Tibial nerve (tissue), 4 donors: ENCODE measurements around the gene SDK2. TPM values are rescaled to one million over a fixed set of nuclear protein-coding genes. Genes with fewer than 3 reads are reported as not detected.
A peak's percentile ranks its signal among the peaks of the same experiment; 100 is the strongest.

Source experiments
- DNase-seq, 2 donors: peaks; one replicate each; pipeline ENCODE4 v3.0.0-alpha.2; 2019; ENCODE audit warnings: low spot score in 2 of 2
- H3K27ac ChIP-seq, 4 donors: fragments of 200-600 bp; sonication (generic) in 3 of 4; one replicate each; pipeline ENCODE4 v1.5.1; 2017 to 2019; ENCODE audit warnings: mild to moderate bottlenecking in 1 of 4
- H3K27me3 ChIP-seq, 2 donors: fragments of 200-600 bp; sonication (generic) in 1 of 2; one replicate each; pipeline versions ENCODE4 v1.5.1 to v1.6.0; 2017 to 2019
- H3K36me3 ChIP-seq, 3 donors: fragments of 200-600 bp; sonication (generic); one replicate each; pipeline ENCODE4 v1.5.1; 2018 to 2019
- H3K4me1 ChIP-seq, 4 donors: fragments of 200-600 bp; sonication (generic) in 3 of 4; one replicate each; pipeline ENCODE4 v1.5.1; 2017 to 2019
- H3K4me3 ChIP-seq, 4 donors: fragments of 200-600 bp; sonication (generic) in 3 of 4; one replicate each; pipeline ENCODE4 v1.5.1; 2017 to 2019; ENCODE audit warnings: mild to moderate bottlenecking in 1 of 4, moderate library complexity in 1 of 4
- H3K9me3 ChIP-seq, 4 donors: fragments of 200-600 bp; sonication (generic) in 3 of 4; one replicate each; pipeline ENCODE4 v1.5.1; 2017 to 2019
- CTCF ChIP-seq, 5 experiments: fragments of 200-600 bp in 3 of 5; fragments of 450-650 bp in 2 of 5; sonication (generic) in 3 of 5; IDR thresholded peaks; one replicate each; pipeline ENCODE4 v1.5.1; 2016 to 2019; ENCODE audit warnings: antibody characterized with exemption in 5 of 5, mild to moderate bottlenecking in 3 of 5, moderate library complexity in 2 of 5
- EP300 ChIP-seq, 2 donors: sonication (generic); formaldehyde crosslinking; IDR thresholded peaks; one replicate each; pipeline ENCODE4 v1.6.1; 2017; ENCODE audit warnings: antibody characterized with exemption in 2 of 2, mild to moderate bottlenecking in 1 of 2
- POLR2A ChIP-seq, 2 donors: fragments of 450-650 bp; IDR thresholded peaks; one replicate each; pipeline ENCODE4 v1.6.1; 2017; ENCODE audit warnings: antibody characterized with exemption in 2 of 2, mild to moderate bottlenecking in 2 of 2, moderate library complexity in 2 of 2
- WGBS, 2 donors: methylation state at CpG; one replicate each; pipeline ENCODE4 v1.1.5; 2018; 5-methylcytosine and 5-hydroxymethylcytosine counted together
- total RNA-seq, 4 donors: library from RNA; depleted of rRNA; stranded (reverse); fragments of >200 nt; gene quantifications; one replicate each; pipeline ENCODE4 v1.1.0, GENCODE V29; 2016

Gene SDK2
- total RNA-seq, 4 donors from 2014 or later, result 3.1 to 6.3 (median 4.6) TPM

- peak overlapping the region in 1 of 4 donors; percentile 20 for H3K27ac ChIP-seq
- H3K4me1 ChIP-seq, result peaks cover 0 to 10% (median 2%) of the 10 kb centered on the region in 4 donors
- TF ChIP-seq EP300 (IDR thresholded peaks at IDR 0.05) (no peak), POLR2A (IDR thresholded peaks at IDR 0.05) (no peak), CTCF (IDR thresholded peaks at IDR 0.05) (no peak)
- WGBS, 2 donors, result 47 to 54% methylated on average over 3 of the region's 3 CpGs
- no peaks in the 10 kb centered on the region for H3K36me3 ChIP-seq
- no peak for DNase-seq
- peaks cover 0 to 11% (median 0%) of the 10 kb centered on the region in 4 donors for H3K9me3 ChIP-seq
- H3K27me3 ChIP-seq, result no peaks in the 10 kb centered on the region
- no peak overlapping the region for H3K4me3 ChIP-seq
These were observed 20.4 kb downstream of the SDK2 start for GRCh38 chr17:73623818-73624217.

GRCh38 chr17:73623247-73623646 is 21.0 kb downstream of the SDK2 start:
- Histone ChIP-seq H3K4me3 (no peak overlapping the region), H3K4me1 (peaks cover 0 to 8% (median 2%) of the 10 kb centered on the region in 4 donors), H3K9me3 (peaks cover 0 to 11% (median 0%) of the 10 kb centered on the region in 4 donors), H3K27ac (peak overlapping the region in 1 of 4 donors; percentile 20), H3K27me3 (no peaks in the 10 kb centered on the region), H3K36me3 (no peaks in the 10 kb centered on the region)
- TF ChIP-seq CTCF (IDR thresholded peaks at IDR 0.05) (no peak), EP300 (IDR thresholded peaks at IDR 0.05) (no peak), POLR2A (IDR thresholded peaks at IDR 0.05) (no peak)
- no peak for DNase-seq
- 64 to 83% methylated on average over 2 of the region's 2 CpGs for WGBS, 2 donors

- no peaks in the 10 kb centered on the region for H3K36me3 ChIP-seq
- H3K4me3 ChIP-seq, result no peak overlapping the region
- peaks cover 0 to 9% (median 2%) of the 10 kb centered on the region in 4 donors for H3K4me1 ChIP-seq
- H3K27ac ChIP-seq, result no peak overlapping the region
- H3K27me3 ChIP-seq, result no peaks in the 10 kb centered on the region
- H3K9me3 ChIP-seq, result peaks cover 0 to 11% (median 0%) of the 10 kb centered on the region in 4 donors
- TF ChIP-seq POLR2A (IDR thresholded peaks at IDR 0.05), result no peak
- TF ChIP-seq CTCF (IDR thresholded peaks at IDR 0.05), result no peak
- 88 to 96% methylated on average over 3 of the region's 3 CpGs for WGBS, 2 donors
- DNase-seq, result no peak
These were observed 21.9 kb downstream of the SDK2 start for GRCh38 chr17:73622381-73622780.

GRCh38 chr17:73621685-73622084 is 22.6 kb downstream of the SDK2 start:
- DNase-seq, result no peak
- H3K9me3 ChIP-seq, result peaks cover 0 to 11% (median 0%) of the 10 kb centered on the region in 4 donors
- H3K27ac ChIP-seq, result no peak overlapping the region
- H3K4me1 ChIP-seq, result peaks cover 0 to 13% (median 3%) of the 10 kb centered on the region in 4 donors
- no peak overlapping the region for H3K4me3 ChIP-seq
- no peaks in the 10 kb centered on the region for H3K36me3 ChIP-seq
- WGBS, 2 donors, result 92 to 93% methylated on average over 2 of the region's 2 CpGs
- TF ChIP-seq EP300 (IDR thresholded peaks at IDR 0.05) (no peak), CTCF (IDR thresholded peaks at IDR 0.05) (no peak), POLR2A (IDR thresholded peaks at IDR 0.05) (no peak)
- H3K27me3 ChIP-seq, result no peaks in the 10 kb centered on the region

GRCh38 chr17:73620414-73620813 is 23.8 kb downstream of the SDK2 start:
- DNase-seq, result no peak
- 66 to 76% methylated on average over 3 of the region's 3 CpGs for WGBS, 2 donors
- Histone ChIP-seq H3K4me3 (no peak overlapping the region), H3K36me3 (no peaks in the 10 kb centered on the region), H3K9me3 (peaks cover 0 to 11% (median 0%) of the 10 kb centered on the region in 4 donors), H3K27ac (no peak overlapping the region), H3K4me1 (peaks cover 0 to 20% (median 2%) of the 10 kb centered on the region in 4 donors), H3K27me3 (no peaks in the 10 kb centered on the region)
- no peak for TF ChIP-seq CTCF (IDR thresholded peaks at IDR 0.05)
